ENCODE data around the gene HSPBP1. TPM values are rescaled to one million over a fixed set of nuclear protein-coding genes. Genes with fewer than 3 reads are reported as not detected.

HSPBP1 gene
- total RNA-seq, 1 donor from 2014 or later: 30.1 TPM

DNA sequence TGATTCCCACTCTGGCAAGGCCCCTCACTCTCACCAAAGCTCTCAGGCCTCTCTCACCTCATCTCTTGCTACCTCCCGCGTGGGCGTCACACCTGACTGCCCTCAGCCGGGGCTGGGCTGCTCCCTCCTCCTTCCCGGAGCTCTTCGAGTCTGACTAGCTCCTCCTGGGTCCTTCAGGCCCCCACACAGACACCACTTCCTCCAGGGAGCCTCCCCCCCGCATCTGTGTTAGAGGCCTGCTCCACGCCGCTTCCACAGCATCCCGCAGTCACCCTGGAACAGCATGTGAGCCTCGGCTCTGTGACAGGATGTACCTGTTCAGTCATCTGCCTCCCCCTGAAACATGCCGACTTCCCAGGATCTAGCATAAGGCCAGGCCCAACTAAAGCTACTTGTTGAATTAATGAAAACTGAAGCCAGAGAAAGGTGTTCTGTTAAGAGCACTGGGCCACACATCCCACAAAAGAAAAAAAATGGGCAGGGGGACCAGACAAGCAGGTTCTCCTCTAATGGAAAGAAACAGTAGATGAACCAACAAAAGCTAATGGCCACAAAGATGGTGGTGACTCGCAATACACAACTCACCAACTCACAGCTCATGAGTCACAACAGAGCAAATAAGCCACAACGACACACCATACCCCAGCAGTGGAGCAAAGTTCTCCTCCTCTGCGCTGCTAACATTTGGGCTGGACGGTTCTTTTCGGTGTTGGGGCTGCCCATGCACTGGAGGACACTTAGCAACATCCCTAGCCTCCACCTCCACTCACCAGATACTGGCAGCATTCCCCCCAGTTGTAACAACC is 24.1 kb downstream of the HSPBP1 start:
- no peak for DNase-seq (ENCODE audit: low read depth, low spot score)

DNA sequence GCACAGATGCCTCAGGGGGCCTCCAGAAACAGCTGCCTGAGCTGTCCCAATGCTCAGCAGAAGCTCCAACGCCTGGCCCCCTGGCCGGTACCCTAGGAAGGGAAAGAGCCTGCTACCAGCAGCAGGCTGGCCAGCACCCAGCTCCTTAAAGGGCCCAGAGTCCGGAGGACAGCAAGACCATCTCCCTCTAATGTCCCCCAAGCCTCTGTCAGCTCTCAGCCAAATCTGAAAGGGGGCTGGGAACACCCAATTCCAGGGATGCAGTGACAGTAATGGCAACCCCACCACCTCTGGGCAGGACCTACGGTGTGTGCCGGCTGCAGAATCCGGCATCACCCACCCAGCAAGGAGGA is 25.3 kb downstream of the HSPBP1 start:
- DNase-seq (ENCODE audit: low read depth, low spot score): no peak

DNA sequence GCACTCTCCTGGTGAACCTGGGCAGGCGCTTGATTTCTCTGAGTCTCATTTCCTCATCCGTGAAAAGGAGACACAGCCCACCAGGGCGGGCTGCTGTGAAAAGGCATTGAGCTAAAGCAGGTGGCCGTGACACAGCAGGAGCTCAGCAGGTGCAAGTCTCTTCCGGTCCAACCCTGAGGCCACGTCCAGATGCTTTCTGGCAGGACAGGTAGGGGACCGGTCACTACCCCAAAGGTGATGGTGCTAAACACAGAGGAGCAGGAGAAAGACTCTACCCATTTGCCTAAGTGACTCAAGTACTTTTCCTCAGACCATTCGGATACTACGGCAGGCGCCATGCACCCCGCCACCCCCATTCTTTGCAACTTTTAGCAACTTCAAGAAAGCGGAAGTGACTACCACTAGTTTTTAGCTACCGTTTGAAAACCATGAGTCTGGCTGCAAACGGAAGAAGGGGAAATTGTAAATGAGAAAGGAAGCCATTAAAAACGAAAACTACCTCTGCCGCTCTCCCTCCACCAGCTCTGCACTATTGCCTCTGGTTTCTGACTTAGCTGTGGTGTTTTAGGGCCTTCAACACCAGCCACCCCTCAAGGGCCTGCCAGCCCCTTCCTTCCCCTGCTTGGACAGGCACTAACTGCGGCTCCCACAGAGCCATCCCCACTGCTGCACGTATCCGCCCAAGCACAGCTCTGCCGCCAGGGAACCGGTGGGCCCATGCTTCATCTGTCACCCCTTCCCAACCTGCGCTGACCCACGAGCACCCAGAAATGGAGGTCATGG is 25.9 kb downstream of the HSPBP1 start:
- DNase-seq (ENCODE audit: low read depth, low spot score): no peak

DNA sequence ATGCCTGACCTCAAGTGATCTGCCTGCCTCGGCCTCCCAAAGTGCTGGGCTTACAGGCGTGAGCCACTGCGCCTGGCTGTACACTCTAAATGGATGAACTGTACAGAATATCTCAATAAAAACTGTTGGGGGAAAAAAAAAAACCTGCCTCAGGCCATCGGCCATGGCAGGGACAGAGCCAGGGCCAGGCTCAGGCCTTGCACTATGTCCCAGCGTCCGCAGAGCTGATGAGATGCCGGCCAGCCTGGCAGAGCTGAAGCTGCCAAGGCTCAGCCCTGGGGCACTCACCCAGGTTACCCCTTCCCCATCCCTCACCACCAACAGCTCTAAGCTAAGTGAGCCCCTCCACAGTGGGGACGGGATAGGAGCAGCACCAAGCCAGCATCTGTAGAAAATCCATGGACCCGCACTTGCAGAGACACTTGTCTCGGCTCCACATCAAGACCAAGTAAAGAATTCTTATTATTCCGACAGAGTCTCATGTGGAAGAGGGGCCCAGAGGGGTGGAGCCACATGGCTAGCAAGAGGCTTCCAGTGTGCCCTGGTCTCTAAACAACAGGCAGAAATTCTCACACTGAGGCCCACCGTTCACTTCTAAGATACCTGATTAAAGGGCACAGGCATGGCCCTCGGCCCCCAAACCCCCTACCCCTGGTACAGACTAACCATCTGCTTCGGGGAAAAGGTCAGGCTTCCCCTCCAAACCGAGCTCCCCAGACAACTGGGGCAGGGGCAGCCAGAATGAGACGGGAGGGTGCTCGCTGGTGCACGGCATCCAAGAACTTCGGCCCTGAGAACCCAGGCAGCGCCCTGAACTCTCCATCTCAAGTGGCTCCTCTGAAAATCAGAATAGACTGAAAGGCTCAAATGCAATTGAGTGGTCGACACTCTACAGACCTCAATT is 26.9 kb downstream of the HSPBP1 start:
- DNase-seq (ENCODE audit: low read depth, low spot score): no peak

DNA sequence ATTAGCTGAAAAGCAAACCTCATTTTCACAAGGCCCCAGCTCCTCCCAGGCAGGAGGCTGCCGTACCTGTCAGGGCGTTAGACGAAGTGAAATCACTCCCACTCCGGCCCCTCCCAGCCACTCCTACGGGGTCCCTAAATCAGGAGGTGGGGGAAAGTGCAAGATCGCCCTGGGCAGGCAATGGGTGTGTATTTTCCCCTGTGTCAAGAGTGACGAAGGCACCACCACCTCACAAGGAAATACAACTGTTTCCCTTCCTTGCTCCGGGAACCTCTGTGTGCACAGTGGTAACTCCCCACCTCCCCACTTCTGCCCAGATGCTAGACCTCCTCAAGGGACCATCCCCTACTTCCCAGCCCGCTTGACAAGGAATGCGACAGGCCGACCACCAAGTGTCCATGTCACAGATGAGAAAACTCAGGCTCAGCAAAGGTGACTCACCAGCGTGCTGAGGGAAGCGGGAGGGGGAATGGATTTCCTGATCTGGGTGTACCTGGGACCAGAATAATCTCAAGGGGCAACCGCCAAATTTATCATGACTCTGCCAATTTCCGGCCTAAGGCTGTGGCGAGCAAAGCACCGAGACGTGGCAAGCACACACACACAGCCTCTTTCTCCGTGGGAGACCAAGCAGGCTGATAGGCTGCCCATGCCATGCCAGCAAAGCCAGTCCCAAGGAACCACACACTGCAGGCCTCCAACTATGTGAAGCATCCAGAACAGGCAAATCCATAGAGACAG is 28.4 kb downstream of the HSPBP1 start:
- no peak for DNase-seq (ENCODE audit: low read depth, low spot score)

DNA sequence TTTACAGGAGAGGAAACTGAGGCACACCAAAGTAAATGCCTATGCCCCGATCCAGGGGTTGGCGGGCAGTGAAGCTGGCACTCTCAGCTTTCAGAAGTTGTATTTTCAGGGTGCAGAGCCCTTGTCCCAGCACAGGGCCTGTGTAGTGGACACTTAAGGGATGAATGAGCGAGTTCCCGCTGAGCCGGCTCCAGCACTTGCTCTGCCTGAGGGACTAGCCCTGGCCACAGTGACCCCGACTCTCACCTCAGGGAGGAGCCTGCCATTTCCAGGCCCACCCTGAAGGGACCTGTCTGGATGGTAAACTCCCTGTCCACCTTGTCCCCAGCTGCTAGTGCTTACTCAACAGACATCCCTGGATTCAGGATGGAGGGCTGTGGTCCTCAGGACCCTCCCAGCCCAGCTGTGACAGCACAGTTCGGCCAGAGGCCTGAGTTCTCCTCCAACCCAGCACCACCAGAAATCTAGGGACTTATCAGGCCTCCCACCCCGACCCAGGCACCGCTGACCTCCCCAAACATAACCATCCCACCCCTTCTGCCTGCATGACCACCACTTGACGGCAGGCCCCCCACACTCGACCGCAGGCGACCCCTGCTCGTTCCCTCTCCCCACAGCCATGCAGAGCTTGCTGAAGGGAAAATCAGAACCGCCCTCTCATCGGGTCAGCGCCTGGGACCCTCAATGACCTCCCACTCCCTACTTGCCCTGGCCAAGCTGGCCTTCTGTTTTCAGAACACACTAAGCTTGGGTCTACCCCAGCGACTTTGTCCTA is 29.5 kb downstream of the HSPBP1 start:
- DNase-seq (ENCODE audit: low read depth, low spot score): no peak

DNA sequence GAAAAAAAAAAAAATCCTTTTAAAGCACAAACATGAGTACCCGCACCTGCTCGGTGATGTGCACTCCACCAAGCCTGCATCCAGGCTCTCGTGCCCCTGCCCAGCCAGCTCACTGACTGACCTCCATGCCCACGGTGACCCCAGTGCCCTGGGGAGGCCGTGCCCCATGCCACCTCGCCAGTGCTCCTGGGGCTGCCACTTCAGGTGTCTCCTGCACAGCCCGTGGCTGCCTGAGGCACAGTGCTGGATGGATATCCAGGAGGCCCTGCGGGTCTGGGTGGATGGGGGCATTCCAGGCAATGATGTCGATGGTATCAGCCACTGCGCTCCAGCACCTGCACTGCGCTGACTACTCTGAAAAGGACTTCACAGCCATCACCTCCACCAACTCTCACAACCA is 30.1 kb downstream of the HSPBP1 start:
- DNase-seq (ENCODE audit: low read depth, low spot score): no peak

DNA sequence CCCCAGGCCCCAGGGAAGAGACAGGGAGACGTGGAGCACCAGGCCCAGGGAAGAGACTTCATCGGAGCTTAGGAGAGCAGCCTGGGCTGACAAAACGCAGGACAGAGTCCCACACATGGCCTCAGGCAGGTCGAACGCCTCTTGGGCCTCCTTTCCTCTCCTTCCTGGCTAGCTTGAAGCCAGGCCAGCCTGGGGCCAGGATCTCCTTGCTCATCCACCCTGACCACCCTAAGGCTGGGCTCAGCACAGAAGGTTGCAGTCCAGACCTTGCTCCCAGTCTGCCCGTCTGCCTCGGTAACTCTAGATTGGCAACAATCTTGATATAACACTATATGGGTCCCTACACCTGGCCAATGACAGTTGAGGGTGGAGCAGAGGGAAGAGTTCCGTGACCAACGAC is 31.2 kb downstream of the HSPBP1 start:
- DNase-seq (ENCODE audit: low read depth, low spot score): no peak

DNA sequence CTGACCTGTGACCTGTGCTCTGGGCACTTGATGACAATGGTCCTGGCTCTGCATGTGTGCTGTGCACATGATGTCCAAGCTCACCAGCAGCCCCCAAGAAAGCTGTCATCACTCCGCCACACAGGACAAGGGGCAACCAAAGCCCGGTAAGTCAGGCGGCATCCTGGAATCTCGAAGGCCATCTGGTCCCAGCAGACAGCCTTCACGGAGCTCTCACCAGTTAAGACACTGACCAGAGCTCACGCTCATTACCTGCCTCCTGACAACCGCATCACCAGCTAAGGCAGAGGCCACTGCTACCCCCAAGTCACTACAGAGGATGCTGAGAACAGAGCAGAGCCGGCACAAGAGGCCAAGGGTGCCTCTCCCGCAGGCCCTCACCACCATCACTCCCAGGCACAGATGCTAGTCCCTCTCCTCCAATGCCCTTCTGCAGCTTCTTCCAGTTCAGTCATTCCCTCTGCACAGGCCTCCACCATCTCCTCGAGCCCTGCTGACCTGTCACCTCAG is 31.7 kb downstream of the HSPBP1 start:
- DNase-seq (ENCODE audit: low read depth, low spot score): no peak

DNA sequence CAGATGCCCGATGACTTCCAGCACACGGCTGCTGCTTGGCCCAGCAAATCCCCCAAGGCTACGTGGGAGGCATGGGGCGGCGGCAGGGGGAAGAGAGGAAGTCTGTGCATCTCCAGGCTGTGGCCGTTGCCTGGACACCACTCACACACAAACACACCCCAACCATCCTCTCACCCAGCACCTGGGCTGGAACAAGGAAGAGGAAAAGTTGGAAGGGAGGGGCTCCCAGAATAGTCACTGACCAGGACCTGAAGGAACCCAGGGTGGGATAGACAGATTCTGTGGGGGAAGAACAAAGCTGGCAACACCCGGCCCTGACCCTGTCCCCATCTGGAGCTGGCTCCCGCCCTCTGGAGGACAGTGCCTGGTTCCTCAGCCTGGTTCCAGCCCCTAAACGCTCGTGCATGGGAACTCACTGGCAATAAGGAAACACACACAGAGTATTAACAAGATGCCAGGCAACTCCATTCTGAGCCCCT is 32.2 kb downstream of the HSPBP1 start:
- DNase-seq (ENCODE audit: low read depth, low spot score): no peak

DNA sequence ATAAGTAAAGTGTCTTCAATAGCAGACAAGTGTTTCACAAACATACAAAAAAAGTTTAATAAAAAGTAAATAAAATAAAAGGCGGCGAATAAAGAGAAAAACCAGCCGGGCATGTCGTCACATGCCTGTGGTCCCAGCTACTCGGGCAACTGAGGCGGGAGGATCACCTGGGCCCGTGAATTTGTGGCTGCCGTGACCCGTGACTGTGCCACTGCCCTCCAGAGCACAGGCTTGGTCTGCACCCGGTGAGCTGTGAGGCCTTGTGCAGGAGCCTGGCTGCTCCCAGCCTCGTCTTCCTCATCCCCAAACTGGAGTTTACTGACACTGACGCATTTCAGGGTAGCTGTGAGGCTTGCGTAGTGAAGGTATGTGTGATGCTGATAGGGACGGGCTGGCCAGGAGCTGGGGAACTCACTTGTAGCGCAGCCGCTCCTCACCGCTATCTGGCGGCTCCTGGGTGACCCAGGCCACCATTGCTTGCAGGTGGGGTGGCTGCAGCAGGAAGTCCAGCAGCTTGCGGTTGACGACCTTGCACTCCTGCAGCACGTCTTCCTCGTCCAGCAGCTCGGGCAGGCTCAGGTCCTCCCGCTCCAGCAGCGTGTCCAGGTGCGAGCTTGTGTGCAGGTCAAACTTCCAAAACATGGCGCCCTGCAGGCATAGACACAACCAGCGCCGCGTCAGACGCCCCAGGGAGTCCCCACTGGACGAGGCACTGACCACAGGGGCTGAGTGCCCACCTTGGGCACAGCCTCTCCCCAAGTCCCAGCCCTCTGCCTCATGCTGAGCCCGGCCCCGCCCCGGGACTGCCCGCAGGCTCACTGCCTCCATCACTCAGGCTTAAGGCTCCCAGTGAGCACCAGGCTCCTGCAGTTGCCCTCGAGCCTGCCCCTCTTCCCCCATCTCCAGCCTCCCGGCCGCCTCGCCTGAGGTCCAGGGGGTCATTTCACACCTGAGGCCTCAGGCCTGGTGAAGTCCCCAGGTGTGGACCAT is 33.2 kb downstream of the HSPBP1 start:
- DNase-seq (ENCODE audit: low read depth, low spot score): no peak

DNA sequence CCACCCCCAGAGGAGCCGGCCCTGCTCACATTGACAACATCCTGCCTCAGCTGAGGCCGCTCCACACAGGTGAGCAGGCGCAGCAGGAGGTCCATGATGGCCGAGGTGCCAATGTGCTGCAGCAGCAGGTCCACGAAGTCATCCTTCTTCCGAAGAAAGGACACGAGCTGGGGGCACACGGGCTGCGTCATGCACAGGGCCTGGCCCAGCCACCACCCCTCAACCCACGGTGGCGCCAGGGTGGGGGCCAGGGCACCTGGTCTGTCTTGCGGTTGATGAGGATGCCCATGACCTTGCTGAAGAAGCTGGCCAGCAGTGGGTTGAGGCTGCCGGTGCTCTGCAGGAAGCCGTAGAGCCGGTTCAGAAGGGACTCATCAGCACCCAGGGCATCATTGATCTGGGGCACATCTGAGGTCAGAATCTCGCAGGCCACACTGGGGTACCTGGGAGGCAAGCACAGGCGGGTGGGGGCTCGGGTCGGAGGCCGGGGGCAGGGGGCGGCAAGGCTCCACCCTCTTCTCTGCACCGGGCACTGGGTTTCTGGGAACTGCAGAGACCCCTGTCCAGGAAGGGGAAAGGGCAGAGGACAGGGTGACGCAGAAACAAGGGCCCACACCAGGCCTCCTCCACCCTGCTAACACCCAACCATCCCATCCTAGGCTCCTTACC is 34.5 kb downstream of the HSPBP1 start:
- DNase-seq (ENCODE audit: low read depth, low spot score): no peak

DNA sequence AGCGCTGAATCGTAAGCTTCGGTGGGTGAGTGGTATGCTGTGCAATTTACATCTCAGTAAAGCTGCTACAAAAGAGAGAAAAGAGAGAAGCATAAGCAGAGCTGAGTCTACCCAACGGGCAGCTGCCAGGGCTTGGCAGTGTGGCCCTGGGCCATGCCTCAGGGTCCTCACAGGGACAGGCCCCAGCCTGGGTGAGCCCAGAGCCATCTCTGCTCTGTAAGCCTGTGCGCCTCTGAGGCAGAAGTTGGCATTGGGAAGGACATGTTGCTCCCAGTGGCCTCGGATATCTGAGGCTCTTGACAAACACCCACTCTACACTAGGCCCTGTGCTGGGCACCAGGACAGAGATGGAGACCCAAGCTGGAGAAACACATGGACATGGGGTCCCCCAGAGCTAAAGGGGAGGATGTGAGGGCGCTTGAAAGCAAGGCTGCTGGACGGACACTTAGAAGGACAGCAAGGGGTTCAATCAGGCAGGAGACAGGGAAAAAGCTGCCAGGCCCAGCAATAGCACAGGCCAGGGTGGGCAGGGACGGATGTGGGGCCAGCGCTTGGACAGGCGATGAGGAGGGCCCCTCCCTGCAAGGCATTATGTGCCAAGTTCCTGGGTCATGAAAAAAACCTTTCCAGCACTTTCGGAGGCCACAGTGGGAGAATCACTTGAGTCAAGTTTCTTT is 35.8 kb downstream of the HSPBP1 start:
- DNase-seq (ENCODE audit: low read depth, low spot score): no peak

DNA sequence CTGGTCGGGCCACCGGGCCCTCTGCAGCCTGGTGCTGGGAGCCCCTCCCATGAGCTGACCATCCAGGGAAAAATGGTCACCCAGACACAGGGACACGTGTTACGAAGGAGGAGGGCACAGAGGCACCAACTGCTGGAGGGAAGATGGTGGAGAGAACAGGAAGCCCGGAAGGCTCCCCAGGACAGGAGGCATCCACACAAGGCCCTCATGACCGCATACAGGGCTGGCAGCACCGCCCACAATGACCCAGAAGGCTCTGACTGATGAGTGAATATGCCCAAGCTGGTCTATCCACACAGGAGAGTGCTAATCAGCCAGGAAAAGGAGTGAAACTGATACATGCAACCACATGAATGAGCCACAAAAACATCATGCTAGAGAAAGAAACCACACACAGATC is 37.4 kb downstream of the HSPBP1 start:
- no peak for DNase-seq (ENCODE audit: low read depth, low spot score)

DNA sequence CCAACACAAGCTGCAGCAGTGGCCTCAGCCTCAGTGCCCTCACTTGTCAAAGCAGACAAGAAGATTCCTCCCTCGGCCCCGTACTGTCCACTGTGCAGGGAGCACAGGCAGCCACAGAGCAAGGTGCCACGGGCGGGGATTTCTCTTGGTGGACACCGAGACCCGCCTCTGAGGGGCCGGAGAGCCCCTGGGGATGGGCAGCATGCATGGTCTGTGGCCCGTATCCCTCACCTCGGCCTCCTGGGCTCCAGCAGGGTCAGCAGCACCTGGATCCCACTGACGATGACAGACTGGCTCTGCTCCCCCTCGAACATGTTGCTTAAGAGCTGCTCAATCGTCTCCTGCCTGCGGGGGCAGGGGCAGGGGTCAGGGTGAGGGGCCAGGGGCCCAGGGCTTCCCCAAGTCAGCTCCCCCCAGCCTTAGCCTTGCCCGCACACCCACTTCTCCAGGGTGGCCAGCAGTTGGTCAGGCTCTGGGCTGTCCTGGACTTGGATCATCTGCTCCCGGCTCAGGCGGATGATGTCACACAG is 37.9 kb downstream of the HSPBP1 start:
- no peak for DNase-seq (ENCODE audit: low read depth, low spot score)

DNA sequence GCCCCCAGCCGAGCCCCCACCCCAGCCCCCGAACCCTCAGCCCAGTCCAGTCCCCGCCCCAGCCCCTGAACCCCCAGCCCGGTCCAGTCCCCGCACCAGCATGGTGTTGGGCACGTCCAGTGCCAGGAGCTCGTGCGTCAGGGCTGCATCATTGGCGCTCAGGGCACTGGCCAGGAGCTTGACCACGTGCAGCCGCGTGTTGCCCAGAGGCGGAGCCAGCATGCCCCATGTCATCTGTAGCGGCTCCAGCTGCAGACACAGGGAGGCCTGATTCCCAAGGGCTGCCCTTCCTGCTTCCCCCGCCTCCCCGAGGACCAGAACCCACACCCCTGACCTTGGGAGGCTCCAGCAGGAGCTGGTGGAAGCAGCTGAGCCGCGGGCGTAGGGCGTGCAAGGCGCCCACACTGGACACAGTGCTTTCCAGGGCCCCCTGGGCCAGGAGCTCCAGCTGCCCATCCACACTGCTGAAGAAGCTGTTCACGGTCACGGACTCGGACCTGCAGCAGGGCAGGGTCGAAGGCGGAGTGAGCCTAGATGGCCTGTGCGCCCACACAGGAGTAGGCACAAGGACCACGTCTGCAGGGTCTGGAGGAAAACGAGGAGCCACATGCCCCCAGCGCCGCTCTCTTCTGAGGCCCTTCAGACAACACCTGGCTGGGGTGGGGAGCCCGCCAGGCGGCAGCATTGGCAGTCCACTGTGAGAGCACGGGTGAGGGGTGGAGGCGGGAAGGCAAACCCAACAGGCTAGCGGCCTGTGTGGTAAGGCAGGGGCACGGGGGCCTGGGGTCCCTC is 38.6 kb downstream of the HSPBP1 start:
- no peak for DNase-seq (ENCODE audit: low read depth, low spot score)

DNA sequence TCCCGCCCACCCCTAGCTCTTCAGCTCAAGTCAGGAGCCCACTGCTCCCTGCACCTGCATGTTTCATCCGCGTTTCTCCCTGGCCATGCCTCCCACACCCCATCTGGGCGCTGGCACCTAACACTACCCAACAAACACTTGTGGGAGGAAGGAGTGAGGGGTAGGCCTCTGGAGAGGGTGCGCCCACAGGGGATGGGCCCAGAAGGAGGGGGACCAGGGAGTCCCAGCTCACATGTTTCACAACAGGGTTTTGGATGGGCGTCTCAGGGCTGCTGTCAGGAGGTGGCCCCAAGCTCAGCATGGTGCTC is 39.2 kb downstream of the HSPBP1 start:
- no peak for DNase-seq (ENCODE audit: low read depth, low spot score)
